ENCODE measurements around the gene BPIFA2. TPM values are rescaled to one million over a fixed set of nuclear protein-coding genes. Genes with fewer than 3 reads are reported as not detected.

BPIFA2 gene
- total RNA-seq, 1 donor from 2014 or later: not detected

Other genes with a start within 250 kb of the BPIFA2 start
- not detected for gene SUN5, start 163.7 kb upstream of the BPIFA2 start, total RNA-seq
- not detected for gene BPIFB2, start 160.5 kb upstream of the BPIFA2 start, total RNA-seq
- gene BPIFB6, start 136.5 kb upstream of the BPIFA2 start, total RNA-seq: not detected
- gene BPIFB3, start 114.3 kb upstream of the BPIFA2 start, total RNA-seq: not detected
- not detected for gene BPIFB4, start 88.5 kb upstream of the BPIFA2 start, total RNA-seq
- gene BPIFA3, start 49.2 kb downstream of the BPIFA2 start, total RNA-seq: not detected
- gene BPIFA1, start 67.8 kb downstream of the BPIFA2 start, total RNA-seq: not detected
- 0.67 TPM for gene BPIFB1, start 115.1 kb downstream of the BPIFA2 start, total RNA-seq
- 26.6 TPM for gene CDK5RAP1, start 233.4 kb downstream of the BPIFA2 start, total RNA-seq